Thoracic aorta (tissue), 2 donors: ENCODE results near the gene LINGO3. TPM values are rescaled to one million over a fixed set of nuclear protein-coding genes. Genes with fewer than 3 reads are reported as not detected.

Source experiments
- ATAC-seq: fragments of 150-250 bp; one replicate; pipeline ENCODE4 v1.8.0; 2017; ENCODE audit warnings: low read depth; ENCODE audit not compliant: insufficient number of reproducible peaks, low FRiP score
- DNase-seq: peaks from one replicate; pipeline ENCODE4 v3.0.0-alpha.2; 2020; ENCODE audit warnings: low spot score
- H3K27ac ChIP-seq, 2 donors: fragments of 200-600 bp; sonication (generic); 1 replicate in 1 of 2; 2 replicates in 1 of 2; pipeline ENCODE4 v1.5.1; 2016; ENCODE audit warnings: mild to moderate bottlenecking in 2 of 2, moderate library complexity in 2 of 2
- H3K27me3 ChIP-seq: fragments of 200-600 bp; sonication (generic); replicated peaks from 2 replicates; pipeline ENCODE4 v1.6.0; 2016; ENCODE audit warnings: mild to moderate bottlenecking; ENCODE audit not compliant: insufficient read depth
- H3K36me3 ChIP-seq: fragments of 200-600 bp; sonication (generic); one replicate; pipeline ENCODE4 v1.5.1; 2016
- H3K4me1 ChIP-seq, 2 donors: fragments of 200-600 bp; sonication (generic); 1 replicate in 1 of 2; 2 replicates in 1 of 2; pipeline versions ENCODE4 v1.5.1 to v1.6.0; 2016; ENCODE audit warnings: low read depth in 2 of 2, mild to moderate bottlenecking in 1 of 2; ENCODE audit not compliant: control insufficient read depth in 1 of 2
- H3K4me3 ChIP-seq: fragments of 200-600 bp; sonication (generic); 2 replicates; pipeline ENCODE4 v1.5.1; 2016; ENCODE audit warnings: mild to moderate bottlenecking
- H3K9me3 ChIP-seq: fragments of 200-600 bp; sonication (generic); 2 replicates; pipeline ENCODE4 v1.5.1; 2016
- CTCF ChIP-seq: fragments of 200-600 bp; sonication (generic); IDR thresholded peaks from one replicate; pipeline ENCODE4 v1.5.1; 2019; ENCODE audit warnings: antibody characterized with exemption
- total RNA-seq, 2 donors: library from RNA; depleted of rRNA; stranded (reverse); fragments of >200 nt; gene quantifications; one replicate each; pipeline versions ENCODE4 v1.1.0 to v1.2.3, GENCODE V29; 2016

The LINGO3 gene
- total RNA-seq, 2 donors from 2014 or later: 0.27 TPM; not detected in 1

GRCh38 chr19:2331601-2332246 is 23.8 kb upstream of the LINGO3 start:
- no peak overlapping the region for H3K4me3 ChIP-seq
- no peak overlapping the region for H3K27ac ChIP-seq
- TF ChIP-seq CTCF: no peak
- ATAC-seq (no peak), DNase-seq (no peak)
- H3K9me3 ChIP-seq: no peaks in the 10 kb centered on the region
- peaks cover 12 to 39% of the 10 kb centered on the region in 2 donors for H3K4me1 ChIP-seq
- H3K36me3 ChIP-seq: no peaks in the 10 kb centered on the region
- H3K27me3 ChIP-seq: no peaks in the 10 kb centered on the region

- H3K4me1 ChIP-seq: peaks cover 12 to 45% of the 10 kb centered on the region in 2 donors
- no peaks in the 10 kb centered on the region for H3K9me3 ChIP-seq
- DNase-seq (no peak), ATAC-seq (no peak)
- H3K27ac ChIP-seq: no peak overlapping the region
- no peak for TF ChIP-seq CTCF
- no peak overlapping the region for H3K4me3 ChIP-seq
- no peaks in the 10 kb centered on the region for H3K27me3 ChIP-seq
- H3K36me3 ChIP-seq: no peaks in the 10 kb centered on the region
These were observed 22.8 kb upstream of the LINGO3 start for GRCh38 chr19:2330632-2331284.

GRCh38 chr19:2330255-2330631 is 22.3 kb upstream of the LINGO3 start:
- TF ChIP-seq CTCF: no peak
- ATAC-seq: no peak
- H3K9me3 ChIP-seq: no peaks in the 10 kb centered on the region
- H3K27me3 ChIP-seq: no peaks in the 10 kb centered on the region
- peaks cover 12 to 45% of the 10 kb centered on the region in 2 donors for H3K4me1 ChIP-seq
- DNase-seq: no peak
- no peak overlapping the region for H3K4me3 ChIP-seq
- H3K27ac ChIP-seq: no peak overlapping the region
- no peaks in the 10 kb centered on the region for H3K36me3 ChIP-seq

- H3K27me3 ChIP-seq: no peaks in the 10 kb centered on the region
- H3K27ac ChIP-seq: no peak overlapping the region
- peaks cover 12 to 45% of the 10 kb centered on the region in 2 donors for H3K4me1 ChIP-seq
- no peak for ATAC-seq
- no peak for TF ChIP-seq CTCF
- no peak for DNase-seq
- H3K9me3 ChIP-seq: no peaks in the 10 kb centered on the region
- H3K4me3 ChIP-seq: peak overlapping the region; percentile 83
- H3K36me3 ChIP-seq: no peaks in the 10 kb centered on the region
These were observed 21.6 kb upstream of the LINGO3 start for GRCh38 chr19:2329501-2329916.

- no peaks in the 10 kb centered on the region for H3K9me3 ChIP-seq
- DNase-seq: no peak
- no peak overlapping the region for H3K27ac ChIP-seq
- TF ChIP-seq CTCF: no peak
- no peak for ATAC-seq
- no peaks in the 10 kb centered on the region for H3K36me3 ChIP-seq
- H3K4me1 ChIP-seq: peaks cover 12 to 45% of the 10 kb centered on the region in 2 donors
- no peaks in the 10 kb centered on the region for H3K27me3 ChIP-seq
- H3K4me3 ChIP-seq: peak overlapping the region; percentile 83
These were observed 21.2 kb upstream of the LINGO3 start for GRCh38 chr19:2329149-2329478.
